Bronchial epithelial cell (primary cell): ENCODE data around the gene CCNI. TPM values are rescaled to one million over a fixed set of nuclear protein-coding genes. Genes with fewer than 3 reads are reported as not detected.

Experiments
- DNase-seq: peaks from one replicate; pipeline ENCODE4 v3.0.0-alpha.2; 2010; ENCODE audit warnings: low read depth
- FAIRE-seq: peaks from 2 replicates; lab custom pipeline; 2011; peaks lifted over from hg19 to GRCh38; lab: Jason Lieb, UNC
- H3K27me3 ChIP-seq: 2 replicates; pipeline ENCODE4 v1.5.1; 2011; ENCODE audit warnings: low read length; ENCODE audit not compliant: control insufficient read depth, insufficient read depth
- H3K36me3 ChIP-seq: 2 replicates; pipeline ENCODE4 v1.5.1; 2011; ENCODE audit warnings: low read length; ENCODE audit not compliant: control insufficient read depth, insufficient read depth
- H3K4me3 ChIP-seq: 2 replicates; pipeline ENCODE4 v1.5.1; 2011; ENCODE audit warnings: mild to moderate bottlenecking, low read depth, low read length, control low read depth
- total RNA-seq: library from RNA; depleted of rRNA; stranded (reverse); fragments of >200 nt; gene quantifications from 2 replicates; pipeline ENCODE4 v1.2.1, GENCODE V29; 2014
- TF ChIP-seq, protein P1 (sequence below): IDR thresholded peaks from 2 replicates; pipeline ENCODE4 v1.5.1; 2011; ENCODE audit warnings: mild to moderate bottlenecking, moderate library complexity, low read length, control low read depth, inconsistent platforms; ENCODE audit not compliant: insufficient read depth, severe bottlenecking

CCNI gene
- total RNA-seq, 1 donor from 2014 or later: 181 TPM

DNA sequence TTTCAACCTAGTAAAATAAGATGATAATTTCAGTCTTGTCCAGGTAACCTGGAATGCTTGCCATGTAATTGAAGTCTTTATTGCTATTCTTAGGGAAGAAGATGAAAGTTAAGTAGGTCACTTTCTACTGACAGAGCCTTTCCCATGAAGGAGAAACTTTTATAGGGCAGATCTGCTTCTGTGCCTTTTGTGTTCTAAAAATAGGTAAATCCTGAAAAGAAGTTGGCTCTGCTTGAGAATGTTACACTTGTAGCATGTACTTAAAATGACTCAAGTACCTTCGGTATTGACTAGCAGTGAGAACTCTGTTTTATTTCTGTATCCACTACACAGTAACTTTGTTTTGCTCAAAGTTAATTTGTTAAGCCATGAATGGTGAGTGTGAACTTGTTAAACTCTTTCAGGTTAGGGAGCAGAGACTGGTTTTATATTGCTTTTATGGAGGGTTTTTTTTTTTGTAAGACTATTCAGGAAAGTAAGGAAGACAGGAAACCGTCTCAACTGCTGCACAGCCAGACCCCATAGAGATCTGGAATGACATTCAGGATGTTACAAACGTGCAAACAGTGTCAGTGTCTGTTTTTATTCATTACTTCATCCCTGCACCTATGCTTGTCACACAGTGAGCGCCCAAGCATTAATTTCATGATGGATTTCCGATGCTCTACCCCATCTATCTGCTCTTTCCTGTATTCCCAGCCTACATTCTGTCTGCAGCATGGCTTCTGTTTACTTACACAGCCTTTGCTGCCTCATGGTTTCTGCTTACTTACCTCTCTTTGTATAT is 73.3 kb downstream of the CCNI start:
- H3K27me3 ChIP-seq: no peaks in the 10 kb centered on the region
- no peak overlapping the region for H3K4me3 ChIP-seq
- TF ChIP-seq, protein P1, sequence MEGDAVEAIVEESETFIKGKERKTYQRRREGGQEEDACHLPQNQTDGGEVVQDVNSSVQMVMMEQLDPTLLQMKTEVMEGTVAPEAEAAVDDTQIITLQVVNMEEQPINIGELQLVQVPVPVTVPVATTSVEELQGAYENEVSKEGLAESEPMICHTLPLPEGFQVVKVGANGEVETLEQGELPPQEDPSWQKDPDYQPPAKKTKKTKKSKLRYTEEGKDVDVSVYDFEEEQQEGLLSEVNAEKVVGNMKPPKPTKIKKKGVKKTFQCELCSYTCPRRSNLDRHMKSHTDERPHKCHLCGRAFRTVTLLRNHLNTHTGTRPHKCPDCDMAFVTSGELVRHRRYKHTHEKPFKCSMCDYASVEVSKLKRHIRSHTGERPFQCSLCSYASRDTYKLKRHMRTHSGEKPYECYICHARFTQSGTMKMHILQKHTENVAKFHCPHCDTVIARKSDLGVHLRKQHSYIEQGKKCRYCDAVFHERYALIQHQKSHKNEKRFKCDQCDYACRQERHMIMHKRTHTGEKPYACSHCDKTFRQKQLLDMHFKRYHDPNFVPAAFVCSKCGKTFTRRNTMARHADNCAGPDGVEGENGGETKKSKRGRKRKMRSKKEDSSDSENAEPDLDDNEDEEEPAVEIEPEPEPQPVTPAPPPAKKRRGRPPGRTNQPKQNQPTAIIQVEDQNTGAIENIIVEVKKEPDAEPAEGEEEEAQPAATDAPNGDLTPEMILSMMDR: no peak
- H3K36me3 ChIP-seq: peaks cover 7% of the 10 kb centered on the region
- FAIRE-seq: no peak
- peak; percentile 18 for DNase-seq

- TF ChIP-seq, protein P1: no peak
- Histone ChIP-seq H3K27me3 (no peaks in the 10 kb centered on the region), H3K4me3 (no peak overlapping the region), H3K36me3 (peaks cover 7% of the 10 kb centered on the region)
- FAIRE-seq (no peak), DNase-seq (peak; percentile 73)
Observed at GRCh38 chr4:77001907-77002306, 73.9 kb downstream of the CCNI start.

GRCh38 chr4:76998251-76998901 is 77.4 kb downstream of the CCNI start:
- DNase-seq: no peak
- no peak for FAIRE-seq

DNA sequence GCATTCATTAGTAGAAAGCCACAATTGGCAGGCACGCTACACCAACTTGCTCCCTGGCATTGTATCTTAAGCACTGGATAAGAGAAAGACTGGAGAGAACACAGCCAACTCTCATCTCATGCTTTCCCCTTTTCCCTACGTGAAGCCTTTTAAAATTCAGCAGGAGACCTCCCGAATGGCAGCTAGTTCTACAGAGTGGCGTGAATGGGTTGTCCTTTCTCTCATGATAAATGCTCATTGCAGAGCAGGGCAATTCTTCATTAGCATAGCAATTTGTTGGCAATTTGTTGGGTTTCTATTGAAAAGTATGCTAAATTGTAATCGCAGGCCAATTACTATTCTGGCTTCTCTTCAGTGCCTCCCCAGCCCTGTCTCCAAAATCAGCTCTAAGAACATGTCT is 78.3 kb downstream of the CCNI start:
- FAIRE-seq: no peak
- H3K36me3 ChIP-seq: peaks cover 7% of the 10 kb centered on the region
- DNase-seq: no peak
- H3K27me3 ChIP-seq: no peaks in the 10 kb centered on the region
- no peak overlapping the region for H3K4me3 ChIP-seq
- TF ChIP-seq, protein P1: no peak

More at GRCh38 chr4:76998251-76998901, 77.4 kb downstream of the CCNI start:
- TF ChIP-seq, protein P1: no peak
- H3K27me3 ChIP-seq: no peaks in the 10 kb centered on the region
- H3K4me3 ChIP-seq: no peak overlapping the region
- peaks cover 7% of the 10 kb centered on the region for H3K36me3 ChIP-seq

Other genes with a start within 250 kb of the CCNI start
- 15.0 and 21.1 TPM in 2 replicates for gene SOWAHB, start 177.8 kb downstream of the CCNI start, total RNA-seq
- 49.2 and 49.5 TPM in 2 replicates for gene SEPTIN11, start 126.2 kb downstream of the CCNI start, total RNA-seq
- 18.7 and 19.3 TPM in 2 replicates for gene CCNG2, start 81.2 kb upstream of the CCNI start, total RNA-seq